ENCODE results near the gene BCAS3. TPM values are rescaled to one million over a fixed set of nuclear protein-coding genes. Genes with fewer than 3 reads are reported as not detected.

Gene BCAS3
- total and polyA plus RNA-seq, 4 donors: 5.8 to 24.6 (median 10.1) TPM

- Histone ChIP-seq H3K4me1 (ENCODE audit: control insufficient read depth in 4 of 4, insufficient read depth in 4 of 4, low read length in 3 of 4) (no peaks in the 10 kb centered on the region), H3K9me3 (ENCODE audit: control insufficient read depth in 4 of 4, low read length in 3 of 4) (no peaks in the 10 kb centered on the region), H3K27me3 (ENCODE audit: control insufficient read depth in 4 of 4, insufficient read depth in 4 of 4, low read length in 3 of 4) (no peaks in the 10 kb centered on the region), H3K9ac (ENCODE audit: low read depth in 1 of 2, low read length in 2 of 2) (no peak overlapping the region), H3K27ac (ENCODE audit: low read depth in 1 of 2, low read length in 2 of 2) (no peak overlapping the region), H3K4me3 (ENCODE audit: low read depth in 1 of 3, low read length in 3 of 3) (no peak overlapping the region), H3K36me3 (ENCODE audit: control insufficient read depth in 4 of 4, insufficient read depth in 3 of 4, low read depth in 1 of 4, low read length in 3 of 4) (no peaks in the 10 kb centered on the region)
- no peak for TF ChIP-seq FOXA2 (IDR thresholded peaks at IDR 0.05)
- TF ChIP-seq YY1 (IDR thresholded peaks at IDR 0.05): no peak
- TF ChIP-seq FOXA1 (IDR thresholded peaks at IDR 0.05): no peak
- no peak for TF ChIP-seq REST (IDR thresholded peaks at IDR 0.05)
- TF ChIP-seq ATF3 (IDR thresholded peaks at IDR 0.05): no peak
- no peak for TF ChIP-seq HNF4G (IDR thresholded peaks at IDR 0.05)
- TF ChIP-seq JUND (IDR thresholded peaks at IDR 0.05): no peak
- no peak for TF ChIP-seq RAD21 (IDR thresholded peaks at IDR 0.05)
- TF ChIP-seq TAF1 (conservative IDR thresholded peaks at IDR 0.05): no peak
- TF ChIP-seq, protein P1, sequence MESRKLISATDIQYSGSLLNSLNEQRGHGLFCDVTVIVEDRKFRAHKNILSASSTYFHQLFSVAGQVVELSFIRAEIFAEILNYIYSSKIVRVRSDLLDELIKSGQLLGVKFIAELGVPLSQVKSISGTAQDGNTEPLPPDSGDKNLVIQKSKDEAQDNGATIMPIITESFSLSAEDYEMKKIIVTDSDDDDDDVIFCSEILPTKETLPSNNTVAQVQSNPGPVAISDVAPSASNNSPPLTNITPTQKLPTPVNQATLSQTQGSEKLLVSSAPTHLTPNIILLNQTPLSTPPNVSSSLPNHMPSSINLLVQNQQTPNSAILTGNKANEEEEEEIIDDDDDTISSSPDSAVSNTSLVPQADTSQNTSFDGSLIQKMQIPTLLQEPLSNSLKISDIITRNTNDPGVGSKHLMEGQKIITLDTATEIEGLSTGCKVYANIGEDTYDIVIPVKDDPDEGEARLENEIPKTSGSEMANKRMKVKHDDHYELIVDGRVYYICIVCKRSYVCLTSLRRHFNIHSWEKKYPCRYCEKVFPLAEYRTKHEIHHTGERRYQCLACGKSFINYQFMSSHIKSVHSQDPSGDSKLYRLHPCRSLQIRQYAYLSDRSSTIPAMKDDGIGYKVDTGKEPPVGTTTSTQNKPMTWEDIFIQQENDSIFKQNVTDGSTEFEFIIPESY (IDR thresholded peaks at IDR 0.05): no peak
- TF ChIP-seq CTCF (IDR thresholded peaks at IDR 0.05; ENCODE audit: low read depth, low read length, missing input control): no peak
- no peak for TF ChIP-seq MAX (IDR thresholded peaks at IDR 0.05)
- no peak for TF ChIP-seq EGR1 (IDR thresholded peaks at IDR 0.05; ENCODE audit: low read depth in 2 of 2)
- no peak for TF ChIP-seq RXRA (IDR thresholded peaks at IDR 0.05)
- TF ChIP-seq SP1 (IDR thresholded peaks at IDR 0.05): no peak
- no peak for TF ChIP-seq HNF4A (conservative IDR thresholded peaks at IDR 0.05)
- TF ChIP-seq NR2F2 (IDR thresholded peaks at IDR 0.05): no peak
- TF ChIP-seq GABPA (IDR thresholded peaks at IDR 0.05 in 1 of 2, conservative IDR thresholded peaks at IDR 0.05 in 1 of 2): no peak
- DNase-seq (ENCODE audit: low spot score): no peak
- 89% methylated on average over 3 of the region's 3 CpGs for WGBS
Observed at GRCh38 chr17:60944751-60945150, 267.1 kb downstream of the BCAS3 start.
